Measurements from ENCODE around the gene USP33. TPM values are rescaled to one million over a fixed set of nuclear protein-coding genes. Genes with fewer than 3 reads are reported as not detected.

The USP33 gene
- total and polyA plus RNA-seq, 2 of the 13 experiments (the other 11 are each of a cell fraction or from before 2014, with no cell fraction given), result 32.0 to 49.1 TPM

DNA sequence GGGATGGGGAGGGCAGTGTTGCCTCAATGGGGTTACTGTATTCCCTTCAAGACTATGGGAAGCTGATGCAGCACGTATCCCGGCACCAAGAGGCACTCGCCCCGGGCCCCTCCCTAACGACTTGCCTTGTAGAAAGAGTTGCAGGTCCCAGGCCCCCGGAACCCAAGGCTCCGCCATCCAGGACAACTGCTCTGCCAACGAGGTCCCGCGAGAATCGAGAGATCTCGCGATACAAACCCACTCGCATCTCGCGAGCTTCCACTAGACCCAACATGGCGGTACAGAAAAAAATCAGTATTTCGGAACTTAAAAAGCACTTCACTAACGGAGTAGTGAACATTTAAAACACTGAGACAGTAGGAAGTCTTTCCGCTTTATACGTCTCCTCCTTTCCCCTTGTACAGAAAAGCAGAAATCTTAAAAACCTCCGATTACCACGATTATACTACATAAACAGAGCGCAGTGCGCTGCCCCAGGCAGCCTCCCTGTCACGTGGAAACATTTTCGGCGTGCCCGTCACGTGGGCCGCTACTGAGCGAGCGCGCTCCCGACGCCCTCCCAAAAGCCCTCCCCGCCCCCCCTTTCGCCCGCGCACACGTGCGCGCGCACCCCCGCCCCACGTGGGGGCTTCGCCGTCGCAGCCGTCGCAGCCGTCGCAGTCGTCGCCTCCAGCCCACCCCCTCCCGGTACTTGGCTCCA, 77.0 kb downstream of the USP33 start, which contains the start of gene ZZZ3 (continued):
- TF ChIP-seq, protein P1, sequence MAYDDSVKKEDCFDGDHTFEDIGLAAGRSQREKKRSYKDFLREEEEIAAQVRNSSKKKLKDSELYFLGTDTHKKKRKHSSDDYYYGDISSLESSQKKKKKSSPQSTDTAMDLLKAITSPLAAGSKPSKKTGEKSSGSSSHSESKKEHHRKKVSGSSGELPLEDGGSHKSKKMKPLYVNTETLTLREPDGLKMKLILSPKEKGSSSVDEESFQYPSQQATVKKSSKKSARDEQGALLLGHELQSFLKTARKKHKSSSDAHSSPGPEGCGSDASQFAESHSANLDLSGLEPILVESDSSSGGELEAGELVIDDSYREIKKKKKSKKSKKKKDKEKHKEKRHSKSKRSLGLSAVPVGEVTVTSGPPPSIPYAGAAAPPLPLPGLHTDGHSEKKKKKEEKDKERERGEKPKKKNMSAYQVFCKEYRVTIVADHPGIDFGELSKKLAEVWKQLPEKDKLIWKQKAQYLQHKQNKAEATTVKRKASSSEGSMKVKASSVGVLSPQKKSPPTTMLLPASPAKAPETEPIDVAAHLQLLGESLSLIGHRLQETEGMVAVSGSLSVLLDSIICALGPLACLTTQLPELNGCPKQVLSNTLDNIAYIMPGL (CRISPR knock-in tag; IDR thresholded peaks at IDR 0.05; ENCODE audit: borderline replicate concordance in 1 of 2, low read depth in 1 of 2), result peak in 1 of 2 experiments; percentile 68; a peak in 3 of 4 replicates
- TF ChIP-seq TARDBP (CRISPR knock-in tag; IDR thresholded peaks at IDR 0.05) (no peak), POLR2AphosphoS5 (IDR thresholded peaks at IDR 0.05; ENCODE audit: low read depth, low read length) (peak; percentile 79), ZMYM3 (CRISPR knock-in tag; IDR thresholded peaks at IDR 0.05) (no peak), NFYC (CRISPR knock-in tag; IDR thresholded peaks at IDR 0.05) (no peak), NR2F1 (CRISPR knock-in tag; IDR thresholded peaks at IDR 0.05) (no peak), ERF (CRISPR knock-in tag; IDR thresholded peaks at IDR 0.05) (peak; percentile 72; the same call in 1 of the 2 replicates), ZNF530 (CRISPR knock-in tag; IDR thresholded peaks at IDR 0.05; ENCODE audit: low read depth) (no peak), RARG (CRISPR knock-in tag; IDR thresholded peaks at IDR 0.05; ENCODE audit: low read depth) (no peak), ZNF563 (CRISPR knock-in tag; IDR thresholded peaks at IDR 0.05) (no peak), ZNF121 (CRISPR knock-in tag; IDR thresholded peaks at IDR 0.05) (no peak), HOXA7 (CRISPR knock-in tag; IDR thresholded peaks at IDR 0.05) (no peak), NR2C2 (CRISPR knock-in tag; IDR thresholded peaks at IDR 0.05; ENCODE audit: borderline replicate concordance) (0 out of 2 replicates have a peak, but pooled peaks have one; percentile 36), ZFY (CRISPR knock-in tag; IDR thresholded peaks at IDR 0.05) (peak; percentile 44), FOXK1 (CRISPR knock-in tag; IDR thresholded peaks at IDR 0.05; ENCODE audit: borderline replicate concordance, low read depth) (peak; percentile 64; the same call in 1 of the 2 replicates), YEATS2 (CRISPR knock-in tag; IDR thresholded peaks at IDR 0.05; ENCODE audit: borderline replicate concordance) (peak; percentile 90), ZNF224 (CRISPR knock-in tag; IDR thresholded peaks at IDR 0.05) (no peak)
- TF ChIP-seq, protein P2, sequence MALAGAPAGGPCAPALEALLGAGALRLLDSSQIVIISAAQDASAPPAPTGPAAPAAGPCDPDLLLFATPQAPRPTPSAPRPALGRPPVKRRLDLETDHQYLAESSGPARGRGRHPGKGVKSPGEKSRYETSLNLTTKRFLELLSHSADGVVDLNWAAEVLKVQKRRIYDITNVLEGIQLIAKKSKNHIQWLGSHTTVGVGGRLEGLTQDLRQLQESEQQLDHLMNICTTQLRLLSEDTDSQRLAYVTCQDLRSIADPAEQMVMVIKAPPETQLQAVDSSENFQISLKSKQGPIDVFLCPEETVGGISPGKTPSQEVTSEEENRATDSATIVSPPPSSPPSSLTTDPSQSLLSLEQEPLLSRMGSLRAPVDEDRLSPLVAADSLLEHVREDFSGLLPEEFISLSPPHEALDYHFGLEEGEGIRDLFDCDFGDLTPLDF (CRISPR knock-in tag; IDR thresholded peaks at IDR 0.05), result no peak; the same call in 1 of the 2 replicates
- TF ChIP-seq, protein P3, sequence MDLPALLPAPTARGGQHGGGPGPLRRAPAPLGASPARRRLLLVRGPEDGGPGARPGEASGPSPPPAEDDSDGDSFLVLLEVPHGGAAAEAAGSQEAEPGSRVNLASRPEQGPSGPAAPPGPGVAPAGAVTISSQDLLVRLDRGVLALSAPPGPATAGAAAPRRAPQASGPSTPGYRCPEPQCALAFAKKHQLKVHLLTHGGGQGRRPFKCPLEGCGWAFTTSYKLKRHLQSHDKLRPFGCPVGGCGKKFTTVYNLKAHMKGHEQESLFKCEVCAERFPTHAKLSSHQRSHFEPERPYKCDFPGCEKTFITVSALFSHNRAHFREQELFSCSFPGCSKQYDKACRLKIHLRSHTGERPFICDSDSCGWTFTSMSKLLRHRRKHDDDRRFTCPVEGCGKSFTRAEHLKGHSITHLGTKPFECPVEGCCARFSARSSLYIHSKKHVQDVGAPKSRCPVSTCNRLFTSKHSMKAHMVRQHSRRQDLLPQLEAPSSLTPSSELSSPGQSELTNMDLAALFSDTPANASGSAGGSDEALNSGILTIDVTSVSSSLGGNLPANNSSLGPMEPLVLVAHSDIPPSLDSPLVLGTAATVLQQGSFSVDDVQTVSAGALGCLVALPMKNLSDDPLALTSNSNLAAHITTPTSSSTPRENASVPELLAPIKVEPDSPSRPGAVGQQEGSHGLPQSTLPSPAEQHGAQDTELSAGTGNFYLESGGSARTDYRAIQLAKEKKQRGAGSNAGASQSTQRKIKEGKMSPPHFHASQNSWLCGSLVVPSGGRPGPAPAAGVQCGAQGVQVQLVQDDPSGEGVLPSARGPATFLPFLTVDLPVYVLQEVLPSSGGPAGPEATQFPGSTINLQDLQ (CRISPR knock-in tag; IDR thresholded peaks at IDR 0.05), result no peak
- TF ChIP-seq, protein P4, sequence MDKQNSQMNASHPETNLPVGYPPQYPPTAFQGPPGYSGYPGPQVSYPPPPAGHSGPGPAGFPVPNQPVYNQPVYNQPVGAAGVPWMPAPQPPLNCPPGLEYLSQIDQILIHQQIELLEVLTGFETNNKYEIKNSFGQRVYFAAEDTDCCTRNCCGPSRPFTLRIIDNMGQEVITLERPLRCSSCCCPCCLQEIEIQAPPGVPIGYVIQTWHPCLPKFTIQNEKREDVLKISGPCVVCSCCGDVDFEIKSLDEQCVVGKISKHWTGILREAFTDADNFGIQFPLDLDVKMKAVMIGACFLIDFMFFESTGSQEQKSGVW (CRISPR knock-in tag; IDR thresholded peaks at IDR 0.05; ENCODE audit: borderline replicate concordance), result no peak
- TF ChIP-seq, protein P5, sequence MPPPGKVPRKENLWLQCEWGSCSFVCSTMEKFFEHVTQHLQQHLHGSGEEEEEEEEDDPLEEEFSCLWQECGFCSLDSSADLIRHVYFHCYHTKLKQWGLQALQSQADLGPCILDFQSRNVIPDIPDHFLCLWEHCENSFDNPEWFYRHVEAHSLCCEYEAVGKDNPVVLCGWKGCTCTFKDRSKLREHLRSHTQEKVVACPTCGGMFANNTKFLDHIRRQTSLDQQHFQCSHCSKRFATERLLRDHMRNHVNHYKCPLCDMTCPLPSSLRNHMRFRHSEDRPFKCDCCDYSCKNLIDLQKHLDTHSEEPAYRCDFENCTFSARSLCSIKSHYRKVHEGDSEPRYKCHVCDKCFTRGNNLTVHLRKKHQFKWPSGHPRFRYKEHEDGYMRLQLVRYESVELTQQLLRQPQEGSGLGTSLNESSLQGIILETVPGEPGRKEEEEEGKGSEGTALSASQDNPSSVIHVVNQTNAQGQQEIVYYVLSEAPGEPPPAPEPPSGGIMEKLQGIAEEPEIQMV (CRISPR knock-in tag; IDR thresholded peaks at IDR 0.05; ENCODE audit: low read depth), result 0 out of 2 replicates have a peak, but pooled peaks have one; percentile 65
